Skeletal muscle cell (primary cell): ENCODE data around the gene ALMS1.

ENCODE experiments used
- DNase-seq: peaks from one replicate; pipeline ENCODE4 v3.0.0-alpha.2; 2010; ENCODE audit warnings: low read depth
- H3K4me3 ChIP-seq: 2 replicates; pipeline ENCODE4 v1.5.1; 2011; ENCODE audit warnings: low read depth, mild to moderate bottlenecking, control low read depth, low read length, moderate library complexity

ALMS1 gene

GRCh38 chr2:73652348-73652747, 266.7 kb downstream of the ALMS1 start:
- no peak for DNase-seq
- H3K4me3 ChIP-seq, result no peak overlapping the region

- H3K4me3 ChIP-seq, result no peak overlapping the region
- no peak for DNase-seq
Observed at GRCh38 chr2:73654175-73654574, 268.5 kb downstream of the ALMS1 start.
